Measurements from ENCODE around the gene TDRKH.
"Not testable (repeated sequence)": the region's sequence is repeated elsewhere in the genome, so short reads cannot be mapped to it uniquely, and the experiment has no call there.

The TDRKH gene

DNA sequence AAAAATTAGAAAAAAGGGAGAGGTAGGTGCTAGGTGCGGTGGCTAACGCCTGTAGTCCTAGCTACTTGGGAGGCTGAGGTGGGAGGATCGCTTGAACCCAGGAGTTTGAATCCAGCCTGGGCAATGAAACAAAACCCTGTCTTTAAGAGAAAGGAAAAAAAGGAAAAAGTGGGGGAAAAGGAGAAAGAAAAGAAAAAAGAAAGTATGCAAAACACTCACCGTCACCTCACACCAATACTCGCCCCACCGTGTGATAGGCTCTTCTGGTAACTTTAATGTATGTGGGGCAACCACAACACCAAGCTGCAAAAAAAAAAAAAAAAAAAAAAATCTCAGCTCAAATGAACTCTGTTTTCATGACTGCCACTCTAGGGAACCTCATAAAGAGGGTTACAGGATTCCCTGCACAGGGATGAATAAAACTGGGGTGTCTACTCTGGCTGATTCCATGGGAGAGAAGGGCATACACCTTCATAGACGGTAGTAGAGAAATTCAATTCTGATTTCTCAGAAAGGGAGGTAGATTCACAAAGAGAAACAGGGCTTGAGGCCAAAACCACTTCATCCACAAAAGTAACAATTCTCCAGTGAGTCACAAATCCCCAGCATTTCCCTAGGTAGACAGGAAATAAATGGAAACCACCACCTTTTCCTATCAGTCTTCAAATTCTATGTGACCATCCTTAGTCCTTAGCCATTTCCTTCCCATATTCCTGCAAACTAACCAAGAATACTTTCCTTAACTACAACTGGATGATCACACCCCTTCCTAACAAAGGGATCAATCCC lies 29.5 kb downstream of the TDRKH start:
- FAIRE-seq = no peak

DNA sequence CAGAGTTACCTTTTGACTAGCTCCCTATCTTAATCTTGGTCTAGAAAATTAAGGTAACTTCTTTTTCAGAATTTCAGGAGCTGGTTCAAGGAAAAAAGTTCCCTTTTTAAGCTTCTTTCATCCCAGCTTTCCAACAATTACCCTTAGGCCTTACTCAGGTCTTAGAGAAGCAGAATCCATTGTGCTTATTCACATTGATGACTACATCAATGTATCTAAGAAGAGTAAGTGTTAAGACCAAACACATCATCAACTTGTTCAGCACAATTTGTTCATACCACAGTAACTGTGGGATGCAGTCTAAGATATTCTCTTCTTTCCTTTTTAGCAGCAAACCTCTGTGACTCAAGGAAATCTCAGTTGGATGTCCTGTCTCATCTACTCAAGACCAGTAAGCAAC lies 31.1 kb downstream of the TDRKH start:
- no peak for FAIRE-seq

DNA sequence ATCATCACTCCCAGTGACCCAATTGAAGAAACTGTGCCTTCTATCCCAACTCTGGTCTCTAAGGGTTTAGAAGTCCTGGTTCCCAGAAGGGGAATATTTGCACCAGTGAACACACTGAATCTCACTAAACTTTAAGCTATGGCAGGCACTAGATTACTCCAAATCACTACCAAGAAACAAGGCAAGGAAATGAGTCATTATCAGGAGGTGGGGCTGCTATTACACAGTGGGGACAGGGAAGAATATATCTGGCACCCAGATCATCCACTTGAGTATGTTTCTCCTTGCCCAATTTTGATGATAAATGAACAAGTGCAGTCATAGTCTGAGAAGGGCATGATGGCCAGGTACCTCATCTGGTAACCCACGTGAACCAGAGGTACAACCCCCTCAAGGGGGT lies 34.0 kb downstream of the TDRKH start:
- FAIRE-seq = no peak

DNA sequence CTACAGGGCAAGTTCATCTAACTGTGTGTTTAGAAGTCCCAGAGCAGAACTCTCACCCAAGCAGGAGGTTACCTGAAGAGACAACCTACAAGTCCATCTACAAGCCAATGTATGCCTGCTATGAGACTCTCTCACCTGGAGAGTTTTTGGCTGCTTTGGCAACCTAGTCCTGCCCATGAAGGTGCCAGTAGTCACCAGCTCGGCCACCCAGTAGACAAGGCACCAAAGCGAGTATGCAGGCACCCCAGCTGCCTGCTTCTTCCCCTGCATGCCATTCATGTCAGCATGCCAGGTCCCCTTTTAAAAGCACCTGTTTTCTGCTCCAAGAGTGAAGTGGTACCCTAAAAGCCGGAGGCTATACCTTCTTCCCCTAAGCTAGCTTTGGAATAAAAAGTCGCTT lies 48.8 kb downstream of the TDRKH start:
- no peak for FAIRE-seq

DNA sequence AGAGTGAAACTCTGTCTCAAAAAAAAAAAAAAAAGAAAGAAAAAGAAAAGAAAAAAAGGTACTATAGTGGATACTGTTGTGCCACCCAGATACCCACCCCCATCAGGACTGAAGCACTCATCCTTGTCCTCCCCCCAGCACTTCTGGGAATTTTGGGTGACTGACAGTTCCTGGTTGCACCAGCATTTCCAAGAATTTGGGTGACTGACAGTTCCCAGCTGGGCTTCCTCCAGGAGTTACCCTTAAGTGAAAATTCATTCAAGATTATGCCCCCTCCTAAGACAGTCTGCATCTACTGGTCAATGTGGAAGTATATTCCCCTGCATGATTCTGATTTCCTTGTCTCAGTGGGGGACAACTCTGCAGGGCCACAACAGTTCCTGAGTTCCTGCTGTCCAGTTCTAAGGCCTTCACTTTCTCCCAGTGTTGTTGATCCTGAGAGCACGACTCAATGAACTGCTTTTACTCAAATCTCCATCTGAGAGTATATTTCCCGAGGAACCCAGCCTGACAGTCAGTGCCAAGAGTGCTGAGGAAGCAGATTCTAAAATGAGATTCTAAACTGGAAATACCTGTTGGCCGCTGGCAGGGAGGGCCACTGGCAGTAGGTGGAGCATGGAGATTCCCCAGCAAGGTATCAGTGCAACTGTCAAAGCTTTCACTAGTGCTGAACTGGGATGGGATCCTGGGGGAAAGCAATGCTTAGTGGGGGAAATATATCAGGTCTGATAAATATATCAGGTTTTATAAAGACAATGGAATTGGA lies 50.5 kb downstream of the TDRKH start:
- FAIRE-seq = no peak

DNA sequence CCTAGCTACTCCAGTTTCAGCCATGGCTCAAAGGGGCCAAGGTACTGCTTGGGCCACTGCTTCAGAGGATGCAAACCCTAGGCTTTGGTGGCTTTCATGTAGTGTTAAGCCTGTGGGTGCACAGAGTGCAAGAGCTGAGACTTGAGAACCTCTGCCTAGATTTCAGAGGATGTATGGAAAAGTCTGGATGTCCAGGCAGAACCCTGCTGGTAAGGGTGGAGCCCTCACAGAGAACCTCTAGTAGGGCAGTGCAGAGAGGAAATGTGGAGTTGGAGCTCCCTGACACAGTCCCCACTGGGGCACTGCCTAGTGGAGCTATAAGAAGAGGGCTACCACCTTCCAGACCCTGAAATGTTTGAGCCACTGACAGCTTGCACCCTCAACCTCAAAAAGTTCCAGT lies 52.8 kb downstream of the TDRKH start:
- FAIRE-seq = no peak

DNA sequence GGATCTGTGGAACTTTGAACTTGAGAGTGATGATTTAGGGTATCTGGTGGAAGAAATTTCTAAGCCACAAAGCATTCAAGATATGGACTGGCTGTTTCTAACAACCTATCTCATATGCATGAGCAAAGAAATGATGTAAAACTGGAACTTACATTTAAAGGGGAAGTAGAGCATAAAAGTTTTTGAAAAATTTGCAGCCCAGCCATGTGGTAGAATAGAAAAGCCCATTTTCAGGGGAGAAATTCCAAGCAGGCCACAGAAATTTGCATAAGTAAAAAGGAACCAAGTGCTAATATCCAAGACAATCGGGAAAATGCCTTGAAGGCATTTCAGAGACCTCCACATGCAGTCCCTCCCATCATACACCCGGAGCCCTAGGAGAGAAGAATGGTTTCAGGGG lies 53.3 kb downstream of the TDRKH start:
- no peak for FAIRE-seq

DNA sequence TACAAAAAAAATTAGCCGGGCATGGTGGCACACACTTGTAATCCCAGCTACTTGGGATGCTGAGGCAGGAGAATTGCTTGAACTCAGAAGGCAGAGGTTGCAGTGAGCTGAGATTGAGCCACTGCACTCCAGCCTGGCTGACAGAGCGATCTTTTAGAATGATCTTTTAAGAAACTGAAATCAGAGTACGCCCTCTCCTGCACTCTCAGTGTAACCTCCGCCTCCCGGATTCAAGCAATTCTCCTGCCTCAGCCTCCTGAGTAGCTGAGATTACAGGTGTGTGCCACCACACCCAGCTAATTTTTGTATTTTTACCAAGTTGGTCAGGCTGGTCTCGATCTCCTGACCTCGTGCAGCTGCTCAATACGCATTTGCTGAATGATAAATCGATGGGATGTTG lies 56.3 kb downstream of the TDRKH start:
- not testable (repeated sequence) for FAIRE-seq

DNA sequence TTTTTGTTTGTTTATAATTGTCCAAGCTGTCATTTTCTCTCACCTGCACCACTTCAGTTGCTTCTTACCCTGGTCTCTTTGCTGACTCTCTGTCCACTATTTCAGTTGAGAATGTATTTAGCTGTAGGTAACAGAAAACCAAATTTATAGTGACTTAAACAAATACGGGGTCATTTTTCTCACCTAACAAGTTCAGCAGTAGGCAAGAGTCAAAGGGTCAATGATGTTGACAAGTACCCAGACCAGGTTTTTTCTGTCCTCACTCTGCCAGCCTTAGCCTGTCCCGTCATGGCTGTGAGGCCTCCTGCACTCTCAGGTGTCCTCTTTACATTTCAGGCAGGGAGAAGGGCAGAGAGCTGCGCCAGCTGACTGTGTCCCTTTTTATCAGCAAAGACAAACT lies 57.2 kb downstream of the TDRKH start:
- FAIRE-seq = no peak

DNA sequence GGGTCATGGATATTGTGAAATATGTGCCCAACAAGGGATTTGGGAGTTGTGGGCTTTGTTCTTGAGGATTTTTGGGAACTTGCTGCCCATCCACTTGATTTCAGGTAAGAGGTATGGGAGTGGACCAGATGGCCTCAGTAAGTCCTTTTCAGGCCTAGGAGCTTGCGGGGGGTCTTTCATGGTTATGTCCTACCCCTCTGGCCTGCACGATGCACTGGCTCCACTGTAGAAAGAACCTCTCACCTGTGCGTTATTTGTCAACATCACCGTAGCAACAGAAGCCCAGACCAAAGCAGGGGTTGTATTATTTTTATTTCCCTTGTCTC lies 60.4 kb downstream of the TDRKH start:
- no peak for FAIRE-seq

DNA sequence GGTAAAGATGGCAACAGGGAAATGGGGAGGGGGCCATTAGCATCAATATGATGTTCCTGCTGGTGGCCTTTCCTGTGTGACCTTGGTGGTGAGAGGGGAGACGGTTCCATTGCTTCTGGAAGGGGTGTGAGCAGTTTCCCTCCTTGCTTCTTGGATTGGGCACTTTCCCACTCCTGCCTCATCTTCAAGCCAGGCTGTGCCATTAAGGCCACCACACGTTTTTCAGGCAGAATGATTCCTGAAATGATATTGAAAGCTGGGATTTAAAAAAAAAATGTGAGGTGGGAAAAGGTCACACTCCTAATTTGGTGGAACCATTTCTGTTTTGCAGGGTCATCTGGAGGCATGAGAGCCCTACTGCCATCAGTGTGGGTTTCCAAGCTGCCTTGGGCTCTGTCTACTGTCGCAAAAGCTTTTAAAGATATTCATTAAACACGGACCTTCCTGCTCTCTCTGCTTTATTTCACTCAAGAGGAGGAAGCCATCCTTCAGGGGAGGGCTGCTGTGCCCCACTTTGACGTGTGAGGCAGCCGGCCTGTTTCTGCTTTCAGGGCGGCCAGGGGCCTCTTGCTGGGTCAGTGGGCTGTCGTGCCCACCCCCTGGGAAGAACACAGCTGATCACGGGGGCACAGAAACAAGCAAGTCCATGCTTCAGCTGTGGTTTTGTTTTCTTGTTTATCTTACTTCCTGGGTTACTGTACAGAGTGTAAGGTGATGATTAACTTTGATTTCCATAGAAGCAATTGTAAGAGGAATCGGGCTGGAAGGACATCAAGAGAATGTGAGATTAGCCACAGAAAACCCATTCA lies 60.9 kb downstream of the TDRKH start:
- FAIRE-seq = no peak

DNA sequence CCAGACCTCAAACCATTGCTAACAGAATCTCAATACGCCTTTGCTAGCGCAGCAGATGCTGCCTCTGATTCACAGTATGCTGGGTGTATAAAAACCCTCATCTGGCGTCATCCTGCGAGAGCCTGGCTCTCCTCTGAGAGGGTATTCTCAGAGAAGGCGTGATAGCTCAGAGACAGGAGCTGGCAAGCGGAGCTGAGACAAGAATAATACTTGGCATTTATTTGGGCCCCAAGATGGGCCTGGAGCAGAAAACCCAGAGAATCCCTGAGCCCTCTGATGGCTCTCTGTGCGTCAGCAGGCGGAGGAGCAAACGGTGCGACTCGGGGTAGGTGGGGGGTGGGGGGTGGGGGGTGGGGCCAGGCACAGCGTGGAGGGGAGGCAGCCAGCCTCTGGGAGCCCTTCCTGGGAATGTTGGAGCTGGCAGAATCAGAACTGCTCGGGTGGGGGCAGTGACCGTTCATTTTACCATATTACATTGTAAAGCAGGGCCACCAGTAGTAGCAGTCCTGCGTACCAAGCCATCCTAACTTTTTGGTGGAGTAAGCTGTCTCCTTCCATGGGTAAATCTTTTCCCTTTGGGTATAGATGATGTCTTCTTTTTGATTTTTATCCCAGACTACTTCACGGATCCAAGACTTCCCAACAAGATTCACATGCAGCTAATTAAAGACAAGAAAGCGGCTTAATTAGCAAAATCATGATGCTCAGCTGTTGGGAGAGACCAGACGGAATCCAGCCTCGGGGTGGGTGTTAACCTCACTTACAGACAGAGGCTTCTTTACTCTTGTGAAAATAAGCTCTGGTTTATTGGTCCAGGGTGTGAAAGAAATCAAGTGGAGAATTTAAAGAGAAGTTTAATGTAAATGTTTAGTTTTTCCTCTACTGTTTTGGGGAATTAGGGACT lies 61.9 kb downstream of the TDRKH start:
- no peak for FAIRE-seq

DNA sequence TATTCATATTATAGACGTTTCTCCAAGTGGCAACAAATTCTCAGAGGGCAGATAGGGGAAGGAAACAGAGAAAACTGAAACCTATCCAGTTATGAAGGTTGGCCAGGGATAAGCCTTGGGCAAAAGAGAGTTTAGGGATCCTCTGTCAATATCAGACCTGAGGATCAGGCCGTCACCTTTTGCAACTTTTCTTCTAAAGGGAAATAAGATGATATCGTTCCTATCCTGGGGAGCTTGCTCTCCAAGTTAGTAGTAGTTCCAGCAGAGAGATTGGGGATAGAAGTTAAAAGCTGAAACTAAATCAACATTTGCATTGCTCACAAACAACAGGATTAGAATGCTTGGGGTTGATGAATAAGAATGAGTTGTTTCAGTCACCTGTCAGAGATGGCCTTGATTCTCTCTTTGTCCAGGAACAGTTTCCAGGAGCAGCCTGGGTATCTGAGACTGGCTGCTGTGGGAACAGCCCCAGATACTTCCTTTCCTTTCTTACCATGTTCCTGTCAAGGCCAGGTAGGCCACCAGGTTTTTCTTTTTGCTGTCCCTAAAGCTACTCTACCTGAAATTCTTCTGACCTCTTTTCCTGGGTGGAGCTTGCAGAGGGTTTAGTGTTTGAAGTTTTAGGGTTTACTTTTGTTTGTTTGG lies 66.5 kb downstream of the TDRKH start:
- FAIRE-seq = no peak

Data from colon (tissue), 2 donors.